ENCODE data around the gene FTO.

Gene FTO

GRCh38 chr16:53910990-53911389 lies 207.0 kb downstream of the FTO start:
- no peaks in the 10 kb centered on the region for H3K27me3 ChIP-seq (ENCODE audit: low read depth, low read length)
- H3K4me1 ChIP-seq (ENCODE audit: control insufficient read depth in 1 of 2, insufficient read depth in 2 of 2, low read length in 2 of 2), result peaks cover 0 to 16% of the 10 kb centered on the region in 2 donors
- no peaks in the 10 kb centered on the region for H3K9me3 ChIP-seq (ENCODE audit: control insufficient read depth in 1 of 2, low read length in 2 of 2)
- H3K36me3 ChIP-seq (ENCODE audit: control insufficient read depth in 1 of 2, insufficient read depth in 2 of 2, low read length in 2 of 2), result no peaks in the 10 kb centered on the region
- no peak overlapping the region for H3K4me3 ChIP-seq (ENCODE audit: low read depth in 1 of 2, low read length in 2 of 2)
- no peak overlapping the region for H3K27ac ChIP-seq (ENCODE audit: low read length)

- no peak overlapping the region for H3K4me3 ChIP-seq (ENCODE audit: low read depth in 1 of 2, low read length in 2 of 2)
- H3K9me3 ChIP-seq (ENCODE audit: control insufficient read depth in 1 of 2, low read length in 2 of 2), result no peaks in the 10 kb centered on the region
- H3K4me1 ChIP-seq (ENCODE audit: control insufficient read depth in 1 of 2, insufficient read depth in 2 of 2, low read length in 2 of 2), result peaks cover 0 to 16% of the 10 kb centered on the region in 2 donors
- no peaks in the 10 kb centered on the region for H3K27me3 ChIP-seq (ENCODE audit: low read depth, low read length)
- H3K36me3 ChIP-seq (ENCODE audit: control insufficient read depth in 1 of 2, insufficient read depth in 2 of 2, low read length in 2 of 2), result no peaks in the 10 kb centered on the region
- H3K27ac ChIP-seq (ENCODE audit: low read length), result no peak overlapping the region
Observed at GRCh38 chr16:53911513-53911912, 207.6 kb downstream of the FTO start.

GRCh38 chr16:53912155-53912554 lies 208.2 kb downstream of the FTO start:
- no peak overlapping the region for H3K27ac ChIP-seq (ENCODE audit: low read length)
- no peaks in the 10 kb centered on the region for H3K36me3 ChIP-seq (ENCODE audit: control insufficient read depth in 1 of 2, insufficient read depth in 2 of 2, low read length in 2 of 2)
- H3K9me3 ChIP-seq (ENCODE audit: control insufficient read depth in 1 of 2, low read length in 2 of 2), result no peaks in the 10 kb centered on the region
- no peak overlapping the region for H3K4me3 ChIP-seq (ENCODE audit: low read depth in 1 of 2, low read length in 2 of 2)
- H3K4me1 ChIP-seq (ENCODE audit: control insufficient read depth in 1 of 2, insufficient read depth in 2 of 2, low read length in 2 of 2), result peaks cover 0 to 16% of the 10 kb centered on the region in 2 donors
- H3K27me3 ChIP-seq (ENCODE audit: low read depth, low read length), result no peaks in the 10 kb centered on the region

GRCh38 chr16:53913099-53913870 lies 209.3 kb downstream of the FTO start:
- Histone ChIP-seq H3K27ac (ENCODE audit: low read length) (no peak overlapping the region), H3K4me3 (ENCODE audit: low read depth in 1 of 2, low read length in 2 of 2) (no peak overlapping the region), H3K4me1 (ENCODE audit: control insufficient read depth in 1 of 2, insufficient read depth in 2 of 2, low read length in 2 of 2) (peaks cover 0 to 16% of the 10 kb centered on the region in 2 donors), H3K27me3 (ENCODE audit: low read depth, low read length) (no peaks in the 10 kb centered on the region), H3K9me3 (ENCODE audit: control insufficient read depth in 1 of 2, low read length in 2 of 2) (no peaks in the 10 kb centered on the region), H3K36me3 (ENCODE audit: control insufficient read depth in 1 of 2, insufficient read depth in 2 of 2, low read length in 2 of 2) (no peaks in the 10 kb centered on the region)

- no peaks in the 10 kb centered on the region for H3K36me3 ChIP-seq (ENCODE audit: control insufficient read depth in 1 of 2, insufficient read depth in 2 of 2, low read length in 2 of 2)
- no peaks in the 10 kb centered on the region for H3K9me3 ChIP-seq (ENCODE audit: control insufficient read depth in 1 of 2, low read length in 2 of 2)
- no peak overlapping the region for H3K27ac ChIP-seq (ENCODE audit: low read length)
- no peak overlapping the region for H3K4me3 ChIP-seq (ENCODE audit: low read depth in 1 of 2, low read length in 2 of 2)
- no peaks in the 10 kb centered on the region for H3K27me3 ChIP-seq (ENCODE audit: low read depth, low read length)
- peaks cover 0 to 11% of the 10 kb centered on the region in 2 donors for H3K4me1 ChIP-seq (ENCODE audit: control insufficient read depth in 1 of 2, insufficient read depth in 2 of 2, low read length in 2 of 2)
Observed at GRCh38 chr16:53913920-53914319, 210.0 kb downstream of the FTO start.

GRCh38 chr16:53914736-53915135 lies 210.8 kb downstream of the FTO start:
- H3K27me3 ChIP-seq (ENCODE audit: low read depth, low read length), result no peaks in the 10 kb centered on the region
- no peak overlapping the region for H3K4me3 ChIP-seq (ENCODE audit: low read depth in 1 of 2, low read length in 2 of 2)
- no peaks in the 10 kb centered on the region for H3K9me3 ChIP-seq (ENCODE audit: control insufficient read depth in 1 of 2, low read length in 2 of 2)
- H3K27ac ChIP-seq (ENCODE audit: low read length), result no peak overlapping the region
- no peaks in the 10 kb centered on the region for H3K36me3 ChIP-seq (ENCODE audit: control insufficient read depth in 1 of 2, insufficient read depth in 2 of 2, low read length in 2 of 2)
- H3K4me1 ChIP-seq (ENCODE audit: control insufficient read depth in 1 of 2, insufficient read depth in 2 of 2, low read length in 2 of 2), result peaks cover 0 to 7% of the 10 kb centered on the region in 2 donors

- H3K9me3 ChIP-seq (ENCODE audit: control insufficient read depth in 1 of 2, low read length in 2 of 2), result no peaks in the 10 kb centered on the region
- no peaks in the 10 kb centered on the region for H3K36me3 ChIP-seq (ENCODE audit: control insufficient read depth in 1 of 2, insufficient read depth in 2 of 2, low read length in 2 of 2)
- H3K27me3 ChIP-seq (ENCODE audit: low read depth, low read length), result no peaks in the 10 kb centered on the region
- H3K4me3 ChIP-seq (ENCODE audit: low read depth in 1 of 2, low read length in 2 of 2), result no peak overlapping the region
- peaks cover 0 to 7% of the 10 kb centered on the region in 2 donors for H3K4me1 ChIP-seq (ENCODE audit: control insufficient read depth in 1 of 2, insufficient read depth in 2 of 2, low read length in 2 of 2)
- H3K27ac ChIP-seq (ENCODE audit: low read length), result no peak overlapping the region
Observed at GRCh38 chr16:53915452-53916160, 211.7 kb downstream of the FTO start.

- no peak overlapping the region for H3K27ac ChIP-seq (ENCODE audit: low read length)
- H3K9me3 ChIP-seq (ENCODE audit: control insufficient read depth in 1 of 2, low read length in 2 of 2), result no peaks in the 10 kb centered on the region
- H3K27me3 ChIP-seq (ENCODE audit: low read depth, low read length), result no peaks in the 10 kb centered on the region
- no peaks in the 10 kb centered on the region for H3K36me3 ChIP-seq (ENCODE audit: control insufficient read depth in 1 of 2, insufficient read depth in 2 of 2, low read length in 2 of 2)
- no peaks in the 10 kb centered on the region for H3K4me1 ChIP-seq (ENCODE audit: control insufficient read depth in 1 of 2, insufficient read depth in 2 of 2, low read length in 2 of 2)
- no peak overlapping the region for H3K4me3 ChIP-seq (ENCODE audit: low read depth in 1 of 2, low read length in 2 of 2)
Observed at GRCh38 chr16:53920988-53921387, 217.0 kb downstream of the FTO start.

GRCh38 chr16:53922067-53922806 lies 218.3 kb downstream of the FTO start:
- no peaks in the 10 kb centered on the region for H3K27me3 ChIP-seq (ENCODE audit: low read depth, low read length)
- no peak overlapping the region for H3K4me3 ChIP-seq (ENCODE audit: low read depth in 1 of 2, low read length in 2 of 2)
- H3K9me3 ChIP-seq (ENCODE audit: control insufficient read depth in 1 of 2, low read length in 2 of 2), result no peaks in the 10 kb centered on the region
- H3K4me1 ChIP-seq (ENCODE audit: control insufficient read depth in 1 of 2, insufficient read depth in 2 of 2, low read length in 2 of 2), result no peaks in the 10 kb centered on the region
- H3K36me3 ChIP-seq (ENCODE audit: control insufficient read depth in 1 of 2, insufficient read depth in 2 of 2, low read length in 2 of 2), result no peaks in the 10 kb centered on the region
- H3K27ac ChIP-seq (ENCODE audit: low read length), result no peak overlapping the region

GRCh38 chr16:53922807-53923571 lies 219.0 kb downstream of the FTO start:
- H3K4me1 ChIP-seq (ENCODE audit: control insufficient read depth in 1 of 2, insufficient read depth in 2 of 2, low read length in 2 of 2), result no peaks in the 10 kb centered on the region
- H3K27me3 ChIP-seq (ENCODE audit: low read depth, low read length), result no peaks in the 10 kb centered on the region
- no peak overlapping the region for H3K27ac ChIP-seq (ENCODE audit: low read length)
- no peak overlapping the region for H3K4me3 ChIP-seq (ENCODE audit: low read depth in 1 of 2, low read length in 2 of 2)
- no peaks in the 10 kb centered on the region for H3K9me3 ChIP-seq (ENCODE audit: control insufficient read depth in 1 of 2, low read length in 2 of 2)
- H3K36me3 ChIP-seq (ENCODE audit: control insufficient read depth in 1 of 2, insufficient read depth in 2 of 2, low read length in 2 of 2), result no peaks in the 10 kb centered on the region

Measured in muscle layer of duodenum (tissue), 2 donors.